Spleen (tissue), 11 donors: ENCODE results near the gene VASN. TPM values are rescaled to one million over a fixed set of nuclear protein-coding genes. Genes with fewer than 3 reads are reported as not detected.

Experiments used
- DNase-seq: peaks from one replicate; pipeline ENCODE4 v3.0.0-alpha.2; 2020
- H3K27ac ChIP-seq, 8 donors: fragments of 200-600 bp; sonication (generic) in 7 of 8; 1 replicate in 4 of 8; 2 replicates in 4 of 8; pipeline versions ENCODE4 v1.5.0 to v1.8.0; 2016 to 2021; ENCODE audit warnings: inconsistent platforms in 4 of 8, mild to moderate bottlenecking in 4 of 8, moderate library complexity in 1 of 8
- H3K27me3 ChIP-seq, 7 donors: fragments of 200-600 bp; sonication (generic) in 6 of 7; replicated peaks in 1 of 7; 1 replicate in 4 of 7; 2 replicates in 3 of 7; pipeline versions ENCODE4 v1.5.0 to v1.8.0; 2016 to 2021; ENCODE audit warnings: inconsistent platforms in 3 of 7, mild to moderate bottlenecking in 1 of 7
- H3K36me3 ChIP-seq, 6 donors: fragments of 200-600 bp; sonication (generic) in 5 of 6; 1 replicate in 4 of 6; 2 replicates in 2 of 6; pipeline versions ENCODE4 v1.5.0 to v1.8.0; 2016 to 2021; ENCODE audit warnings: inconsistent platforms in 2 of 6
- H3K4me1 ChIP-seq, 6 donors: fragments of 200-600 bp; sonication (generic) in 5 of 6; 1 replicate in 3 of 6; 2 replicates in 3 of 6; pipeline versions ENCODE4 v1.5.0 to v1.8.0; 2016 to 2021; ENCODE audit warnings: inconsistent platforms in 3 of 6
- H3K4me3 ChIP-seq, 8 donors: fragments of 200-600 bp; sonication (generic) in 7 of 8; 1 replicate in 4 of 8; 2 replicates in 4 of 8; pipeline versions ENCODE4 v1.5.0 to v1.8.0; 2016 to 2021; ENCODE audit warnings: inconsistent platforms in 4 of 8, mild to moderate bottlenecking in 4 of 8, moderate library complexity in 2 of 8
- H3K9me3 ChIP-seq, 8 donors: fragments of 200-600 bp; sonication (generic) in 7 of 8; 1 replicate in 4 of 8; 2 replicates in 4 of 8; pipeline versions ENCODE4 v1.5.0 to v1.8.0; 2016 to 2021; ENCODE audit warnings: inconsistent platforms in 4 of 8
- CTCF ChIP-seq, 11 experiments: fragments of 200-600 bp in 7 of 11; fragments of 450-650 bp in 4 of 11; sonication (generic) in 4 of 11; IDR thresholded peaks in 8 of 11; conservative IDR thresholded peaks in 3 of 11; 1 replicate in 7 of 11; 2 replicates in 4 of 11; pipeline versions ENCODE4 v1.4.0 to v1.8.0; 2016 to 2021; ENCODE audit warnings: antibody characterized with exemption in 11 of 11, inconsistent platforms in 4 of 11, mild to moderate bottlenecking in 1 of 11
- POLR2A ChIP-seq, 3 donors: fragments of 450-650 bp; IDR thresholded peaks; one replicate each; pipeline ENCODE4 v1.5.1; 2017; ENCODE audit warnings: antibody characterized with exemption in 3 of 3, mild to moderate bottlenecking in 1 of 3
- POLR2AphosphoS5 ChIP-seq, 3 donors: sonication (generic); formaldehyde crosslinking; IDR thresholded peaks; one replicate each; pipeline ENCODE4 v1.5.1; 2017; ENCODE audit warnings: antibody characterized with exemption in 3 of 3
- WGBS, 5 donors: extraction: QIAGEN DNeasy Blood & Tissue Kit in 3 of 5; methylation state at CpG; one replicate each; pipeline versions ENCODE4 v1.1.5 to v1.1.7; 2013 to 2018; 5-methylcytosine and 5-hydroxymethylcytosine counted together
- intact Hi-C: fragments of 100-400 bp; cut with DNase I; formaldehyde crosslinking; loops from one replicate; pipeline ENCODE4 v1.15.0; 2023; ENCODE audit warnings: low total_unique reads
- polyA plus RNA-seq, 3 donors: library from polyadenylated mRNA; stranded (reverse); fragments of 200-250 nt; gene quantifications; one replicate each; pipeline ENCODE4 v1.2.1, GENCODE V29; 2013
- total RNA-seq, 7 donors: library from RNA; depleted of rRNA in 3 of 7; stranded (reverse); fragments of >200 nt in 3 of 7; fragmentation: NEBNext Ultra II Directional in 4 of 7; extraction: Animal tissue kit (Norgen Biotek cat#: 25700) in 4 of 7; gene quantifications; one replicate each; pipeline versions ENCODE4 v1.1.0 to v1.2.1, GENCODE V29; 2016 to 2021
- donor health status: healthy with polysubstance abuse.
- donor health status: DM: no; HTN: no; CAD: no; lungs with moderate emphysema.
- donor health status: DM: no; HTN: no; CAD: no.
- donor health status: Bipolar disorder and iron deficiency.
- donor health status: healthy.
- donor health status: DM: no; HTN: no; CAD: no.
- donor health status: DM: yes; HTN: yes; CAD: no.

VASN gene
- total and polyA plus RNA-seq, 10 donors = 2.0 to 24.9 (median 11.2) TPM

GRCh38 chr16:4323845-4324488 is 47.7 kb upstream of the VASN start:
- Histone ChIP-seq H3K4me1 (peaks cover 27 to 86% (median 64%) of the 10 kb centered on the region in 6 donors), H3K4me3 (no peak overlapping the region), H3K36me3 (no peaks in the 10 kb centered on the region), H3K27me3 (peaks cover 0 to 37% (median 0%) of the 10 kb centered on the region in 7 donors), H3K27ac (peak overlapping the region in 7 of 8 donors; percentile 26 to 75 (median 66)), H3K9me3 (no peaks in the 10 kb centered on the region)
- TF ChIP-seq POLR2AphosphoS5 (IDR thresholded peaks at IDR 0.05) = peak in 1 of 3 donors; percentile 19
- TF ChIP-seq CTCF (IDR thresholded peaks at IDR 0.05 in 8 of 11, conservative IDR thresholded peaks at IDR 0.05 in 3 of 11) = no peak
- WGBS, 5 donors = 40 to 100% (median 63%) methylated on average over 1 to 12 of the region's 12 CpGs
- no peak for DNase-seq
- intact Hi-C loops = no loop called here

DNA sequence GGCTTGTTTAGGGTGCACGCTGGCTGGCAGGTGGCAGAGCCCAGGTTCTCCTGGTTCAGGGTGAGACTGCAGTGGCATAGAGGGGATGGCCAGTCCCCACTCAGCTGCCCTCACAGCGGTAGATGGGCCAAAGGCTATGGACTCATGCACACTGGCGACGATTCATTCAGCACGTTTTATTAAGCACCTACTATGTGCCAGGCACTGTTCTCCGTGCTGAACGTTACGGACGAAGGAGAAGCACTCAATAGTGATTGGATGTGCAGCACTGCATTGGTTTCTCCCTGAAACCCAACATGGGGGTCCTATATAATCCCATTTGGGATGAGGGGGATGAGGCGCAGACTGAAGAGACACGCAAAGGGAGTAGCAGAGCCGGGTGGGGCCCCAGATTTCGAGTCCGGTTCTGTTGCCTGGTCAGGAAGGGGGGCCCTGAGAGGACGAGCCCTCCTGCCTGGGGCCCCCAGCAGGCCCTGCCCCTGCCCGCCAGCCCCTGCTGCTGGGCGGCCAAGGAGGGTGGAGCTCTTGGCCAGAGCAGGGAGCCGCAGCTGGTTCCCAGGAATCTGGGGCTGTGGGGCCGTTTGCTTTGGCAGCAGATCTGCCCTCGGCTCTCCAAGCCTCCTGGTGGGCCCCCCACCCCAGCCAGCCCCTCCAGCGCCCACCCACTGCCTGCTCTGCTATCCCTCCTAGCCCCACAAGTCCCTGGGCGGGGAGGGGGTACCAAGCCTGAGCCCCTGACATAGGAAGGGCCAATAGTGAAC is 47.0 kb upstream of the VASN start:
- peaks cover 32 to 86% (median 63%) of the 10 kb centered on the region in 6 donors for H3K4me1 ChIP-seq
- no peak for DNase-seq
- H3K4me3 ChIP-seq = no peak overlapping the region
- no peak for TF ChIP-seq POLR2AphosphoS5 (IDR thresholded peaks at IDR 0.05)
- no peak for TF ChIP-seq POLR2A (IDR thresholded peaks at IDR 0.05)
- TF ChIP-seq CTCF (IDR thresholded peaks at IDR 0.05 in 8 of 11, conservative IDR thresholded peaks at IDR 0.05 in 3 of 11) = no peak
- H3K27me3 ChIP-seq = peaks cover 0 to 29% (median 0%) of the 10 kb centered on the region in 7 donors
- peak overlapping the region in 4 of 8 donors; percentile 66 to 75 (median 72) for H3K27ac ChIP-seq
- H3K36me3 ChIP-seq = no peaks in the 10 kb centered on the region
- H3K9me3 ChIP-seq = no peaks in the 10 kb centered on the region
- intact Hi-C loops = no loop called here
- WGBS, 5 donors = 82 to 88% (median 84%) methylated on average over 19 to 22 of the region's 22 CpGs

- TF ChIP-seq CTCF (IDR thresholded peaks at IDR 0.05 in 8 of 11, conservative IDR thresholded peaks at IDR 0.05 in 3 of 11) (no peak), POLR2AphosphoS5 (IDR thresholded peaks at IDR 0.05) (no peak), POLR2A (IDR thresholded peaks at IDR 0.05) (no peak)
- Histone ChIP-seq H3K27ac (peak overlapping the region in 4 of 8 donors; percentile 66 to 75 (median 72)), H3K27me3 (peaks cover 0 to 23% (median 0%) of the 10 kb centered on the region in 7 donors), H3K4me1 (peaks cover 29 to 86% (median 63%) of the 10 kb centered on the region in 6 donors), H3K36me3 (no peaks in the 10 kb centered on the region), H3K9me3 (no peaks in the 10 kb centered on the region), H3K4me3 (no peak overlapping the region)
- intact Hi-C loops = no loop called here
- no peak for DNase-seq
- WGBS, 5 donors = 41 to 75% (median 60%) methylated on average over 4 to 6 of the region's 6 CpGs
These were observed 46.3 kb upstream of the VASN start for GRCh38 chr16:4325253-4325758.
